Right lobe of liver (tissue), 6 donors: ENCODE data around the gene L3MBTL2. TPM values are rescaled to one million over a fixed set of nuclear protein-coding genes. Genes with fewer than 3 reads are reported as not detected.
A peak's percentile ranks its signal among the peaks of the same experiment; 100 is the strongest.

Experiments
- ATAC-seq, 4 donors: fragments of 200-7000 bp; cut with Tn5 transposase; one replicate each; pipeline ENCODE4 v1.9.1; 2020; ENCODE audit warnings: mild to moderate bottlenecking in 4 of 4, moderate library complexity in 4 of 4
- DNase-seq, 3 donors: peaks; one replicate each; pipeline ENCODE4 v3.0.0-alpha.2; 2020
- H3K27ac ChIP-seq, 3 donors: fragments of 200-600 bp; one replicate each; pipeline ENCODE4 v1.8.0; 2022
- H3K27me3 ChIP-seq, 2 donors: fragments of 200-600 bp; one replicate each; pipeline ENCODE4 v1.8.0; 2022
- H3K36me3 ChIP-seq, 4 donors: fragments of 200-600 bp; sonication (generic) in 1 of 4; one replicate each; pipeline versions ENCODE4 v1.5.1 to v1.8.0; 2017 to 2022; ENCODE audit warnings: control low read depth in 1 of 4
- H3K4me1 ChIP-seq, 4 donors: fragments of 200-600 bp; sonication (generic) in 1 of 4; one replicate each; pipeline versions ENCODE4 v1.5.1 to v1.8.0; 2017 to 2022; ENCODE audit warnings: control low read depth in 1 of 4
- H3K4me3 ChIP-seq, 3 donors: fragments of 200-600 bp; one replicate each; pipeline ENCODE4 v1.8.0; 2022
- H3K9me3 ChIP-seq, 4 donors: fragments of 200-600 bp; sonication (generic) in 1 of 4; one replicate each; pipeline versions ENCODE4 v1.5.1 to v1.8.0; 2017 to 2022; ENCODE audit warnings: control low read depth in 1 of 4
- CTCF ChIP-seq, 4 donors: fragments of 200-600 bp in 3 of 4; fragments of 450-650 bp in 1 of 4; IDR thresholded peaks; one replicate each; pipeline versions ENCODE4 v1.5.1 to v1.8.0; 2016 to 2022; ENCODE audit warnings: antibody characterized with exemption in 4 of 4, mild to moderate bottlenecking in 2 of 4
- POLR2A ChIP-seq: fragments of 450-650 bp; IDR thresholded peaks from one replicate; pipeline ENCODE4 v1.6.1; 2017; ENCODE audit warnings: antibody characterized with exemption, mild to moderate bottlenecking
- WGBS: methylation state at CpG from one replicate; pipeline ENCODE4 v1.1.6; 2018; ENCODE audit warnings: low coverage, low lambda C conversion rate; ENCODE audit not compliant: insufficient coverage; ENCODE audit errors: missing lambda C conversion rate; 5-methylcytosine and 5-hydroxymethylcytosine counted together
- intact Hi-C, 2 donors: fragments of 100-400 bp; cut with DNase I; formaldehyde crosslinking; loops; one replicate each; pipeline versions ENCODE4 v1.11.2 to v1.14.1; 2022
- total RNA-seq, 6 experiments: library from RNA; depleted of rRNA in 2 of 6; stranded (reverse); fragments of >200 nt in 2 of 6; fragmentation: NEBNext Ultra II Directional in 3 of 6; extraction: Animal tissue kit (Norgen Biotek cat#: 25700) in 3 of 6; gene quantifications; one replicate each; pipeline versions ENCODE4 v1.1.0 to v1.2.4, GENCODE V29; 2016 to 2023
- donor health status: DM: no; HTN: yes; CAD: no.
- donor health status: DM: no; HTN: no; CAD: no.
- donor health status: DM: no; HTN: no; CAD: no.
- donor health status: DM: no; HTN: yes; CAD: no.
- donor health status: DM: no; HTN: yes; CAD: no.

Gene L3MBTL2
- total RNA-seq, 6 experiments from 2014 or later: 6.6 to 11.7 (median 10.4) TPM

- H3K9me3 ChIP-seq: no peaks in the 10 kb centered on the region
- H3K4me3 ChIP-seq: no peak overlapping the region
- TF ChIP-seq POLR2A (no peak), CTCF (IDR thresholded peaks at IDR 0.05) (no peak)
- H3K27me3 ChIP-seq: no peaks in the 10 kb centered on the region
- H3K4me1 ChIP-seq: no peaks in the 10 kb centered on the region
- H3K27ac ChIP-seq: no peak overlapping the region
- no peak for DNase-seq
- peaks cover 0 to 37% (median 15%) of the 10 kb centered on the region in 4 donors for H3K36me3 ChIP-seq
- ATAC-seq: no peak
- intact Hi-C loops: loop anchor here in 1 of 2 donors (10.0 kb wide), 1 partner anchor 54 kb away; no protein-coding TSS in a partner anchor
- 68% methylated on average over 2 of the region's 3 CpGs for WGBS
These were observed 24.2 kb upstream of the L3MBTL2 start for GRCh38 chr22:41180926-41181325.

DNA sequence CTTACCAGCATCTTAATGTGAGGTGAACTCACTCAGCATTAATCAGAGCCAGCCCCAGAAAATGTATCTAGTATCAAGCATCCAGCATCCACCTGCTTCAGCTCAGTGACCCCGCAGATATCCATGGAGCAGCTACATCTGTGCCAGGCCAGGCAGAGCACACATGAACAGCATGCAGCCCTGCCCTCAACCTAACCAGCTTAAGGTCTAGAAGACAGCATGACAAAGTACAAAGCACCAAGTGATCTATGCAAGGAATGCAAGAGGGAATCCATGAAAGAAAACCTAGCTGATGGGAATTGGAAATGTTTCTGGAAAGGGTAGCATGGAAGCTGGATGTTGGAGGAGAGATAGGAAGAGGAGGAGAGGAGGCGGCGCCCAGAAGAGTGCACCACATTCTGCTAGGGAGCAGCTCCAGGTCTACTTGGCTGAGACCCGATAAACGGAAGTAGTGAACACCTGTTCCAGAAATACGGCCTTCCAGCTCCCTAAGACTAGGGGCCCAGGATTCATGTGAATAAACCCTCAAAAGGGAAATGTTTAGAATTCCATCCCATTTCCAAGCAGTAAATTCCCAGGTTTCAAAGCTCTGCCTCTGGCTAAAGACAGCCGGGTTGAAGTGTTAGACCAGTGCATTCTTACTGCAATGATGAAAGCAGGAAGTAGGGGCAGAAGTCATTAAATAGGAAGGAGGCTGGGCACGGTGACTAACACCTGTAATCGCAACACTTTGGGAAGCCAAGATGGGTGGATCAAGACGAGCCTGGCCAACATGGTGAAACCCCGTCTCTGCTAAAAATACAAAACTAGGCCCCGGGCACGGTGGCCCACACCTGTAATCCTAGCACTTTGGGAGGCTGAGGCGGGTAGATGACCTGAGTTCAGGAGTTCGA lies 23.5 kb upstream of the L3MBTL2 start:
- no peak for TF ChIP-seq POLR2A
- TF ChIP-seq CTCF (IDR thresholded peaks at IDR 0.05): no peak
- no peaks in the 10 kb centered on the region for H3K27me3 ChIP-seq
- no peak overlapping the region for H3K4me3 ChIP-seq
- H3K9me3 ChIP-seq: no peaks in the 10 kb centered on the region
- intact Hi-C loops: loop anchor here in 1 of 2 donors (10.0 kb wide), 1 partner anchor 53 kb away; no protein-coding TSS in a partner anchor
- H3K27ac ChIP-seq: no peak overlapping the region
- H3K4me1 ChIP-seq: no peaks in the 10 kb centered on the region
- 58% methylated on average over 10 of the region's 15 CpGs for WGBS
- DNase-seq (no peak), ATAC-seq (peak in 3 of 4 donors; percentile 8 to 41 (median 22))
- H3K36me3 ChIP-seq: peaks cover 0 to 30% (median 11%) of the 10 kb centered on the region in 4 donors

DNA sequence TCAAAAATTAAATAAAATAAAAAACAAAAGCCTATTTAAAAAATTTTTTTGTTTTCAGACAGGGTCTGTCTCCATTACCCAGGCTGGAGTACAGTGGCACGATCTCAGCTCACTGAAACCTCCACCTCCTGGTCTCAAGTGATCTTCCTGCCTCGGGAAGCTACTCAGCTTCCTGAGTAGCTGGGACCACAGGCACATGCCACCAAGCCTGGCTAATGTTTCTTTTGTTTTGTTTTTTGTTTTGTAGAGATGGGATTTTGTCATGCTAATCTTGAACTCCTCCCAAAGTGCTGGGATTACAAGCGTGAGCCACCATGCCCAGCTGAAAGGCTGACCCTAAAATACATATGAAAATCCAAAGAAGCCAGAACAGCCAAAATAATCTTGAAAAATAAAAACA lies 20.4 kb upstream of the L3MBTL2 start:
- no peak overlapping the region for H3K4me3 ChIP-seq
- peak in 1 of 4 donors; percentile 37 for ATAC-seq
- WGBS: 43% methylated on average over 3 of the region's 3 CpGs
- H3K4me1 ChIP-seq: no peaks in the 10 kb centered on the region
- no peaks in the 10 kb centered on the region for H3K27me3 ChIP-seq
- no peak overlapping the region for H3K27ac ChIP-seq
- no peaks in the 10 kb centered on the region for H3K36me3 ChIP-seq
- no peak for DNase-seq
- H3K9me3 ChIP-seq: no peaks in the 10 kb centered on the region
- intact Hi-C loops: loop anchor here in 1 of 2 donors (10.0 kb wide), 1 partner anchor 50 kb away; no protein-coding TSS in a partner anchor
- TF ChIP-seq POLR2A (no peak), CTCF (IDR thresholded peaks at IDR 0.05) (no peak)

DNA sequence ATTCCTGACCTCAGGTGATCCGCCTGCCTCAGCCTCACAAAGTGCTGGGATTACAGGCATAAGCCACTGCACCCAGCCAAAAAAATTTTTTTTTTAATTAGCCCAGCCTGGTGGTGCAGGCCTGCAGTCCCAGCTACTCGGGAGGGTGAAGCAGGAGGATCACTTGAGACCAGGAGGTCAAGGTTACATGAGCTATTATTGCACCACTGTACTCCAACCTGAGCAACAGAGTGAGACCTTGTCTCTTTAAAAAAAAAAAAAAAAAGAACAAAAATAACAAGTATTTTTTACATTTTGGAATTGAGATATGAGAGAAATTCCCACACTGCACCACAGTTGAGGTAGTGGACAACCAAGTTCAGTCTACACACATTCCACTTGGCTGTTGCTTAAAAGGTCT lies 13.6 kb upstream of the L3MBTL2 start:
- Histone ChIP-seq H3K4me1 (peaks cover 0 to 11% (median 0%) of the 10 kb centered on the region in 4 donors), H3K27me3 (no peaks in the 10 kb centered on the region), H3K4me3 (no peak overlapping the region), H3K9me3 (no peaks in the 10 kb centered on the region), H3K36me3 (no peaks in the 10 kb centered on the region), H3K27ac (no peak overlapping the region)
- intact Hi-C loops: no loop called here
- DNase-seq (no peak), ATAC-seq (peak in 1 of 4 donors; percentile 12)
- no peak for TF ChIP-seq CTCF (IDR thresholded peaks at IDR 0.05)
- no peak for TF ChIP-seq POLR2A
- WGBS: 69% methylated on average over 2 of the region's 2 CpGs
